Retinal pigment epithelial cell (primary cell): ENCODE results near the gene PADI6.
A peak's percentile ranks its signal among the peaks of the same experiment; 100 is the strongest.

Experiments
- DNase-seq: peaks from one replicate; pipeline ENCODE4 v3.0.0-alpha.2; 2010; ENCODE audit warnings: low read depth
- H3K4me3 ChIP-seq: 2 replicates; pipeline ENCODE4 v1.5.1; 2011; ENCODE audit warnings: mild to moderate bottlenecking, low read length, control low read depth, moderate library complexity
- CTCF ChIP-seq: conservative IDR thresholded peaks from 2 replicates; pipeline ENCODE4 v1.5.1; 2011; ENCODE audit warnings: low read depth, low read length, control low read depth, inconsistent platforms

The PADI6 gene

GRCh38 chr1:17440074-17440826 is 68.3 kb downstream of the PADI6 start:
- no peak for TF ChIP-seq CTCF
- peak overlapping the region; percentile 46 for H3K4me3 ChIP-seq
- DNase-seq = no peak

- no peak overlapping the region for H3K4me3 ChIP-seq
- no peak for DNase-seq
- TF ChIP-seq CTCF = no peak
These were observed 68.8 kb downstream of the PADI6 start for GRCh38 chr1:17440827-17441168.

- H3K4me3 ChIP-seq = no peak overlapping the region
- no peak for DNase-seq
- TF ChIP-seq CTCF = no peak
These were observed 69.4 kb downstream of the PADI6 start for GRCh38 chr1:17441265-17441992.

- no peak overlapping the region for H3K4me3 ChIP-seq
- TF ChIP-seq CTCF = no peak
- DNase-seq = no peak
These were observed 70.0 kb downstream of the PADI6 start for GRCh38 chr1:17441993-17442357.

- DNase-seq = no peak
- no peak overlapping the region for H3K4me3 ChIP-seq
- no peak for TF ChIP-seq CTCF
These were observed 70.8 kb downstream of the PADI6 start for GRCh38 chr1:17442841-17443240.

GRCh38 chr1:17447501-17447992 is 75.6 kb downstream of the PADI6 start:
- no peak for DNase-seq
- no peak overlapping the region for H3K4me3 ChIP-seq
- TF ChIP-seq CTCF = no peak
